ENCODE data around the gene PLB1. TPM values are rescaled to one million over a fixed set of nuclear protein-coding genes. Genes with fewer than 3 reads are reported as not detected.

Gene PLB1
- total and polyA plus RNA-seq, 12 donors, result 1.0 to 51.1 (median 8.3) TPM

DNA sequence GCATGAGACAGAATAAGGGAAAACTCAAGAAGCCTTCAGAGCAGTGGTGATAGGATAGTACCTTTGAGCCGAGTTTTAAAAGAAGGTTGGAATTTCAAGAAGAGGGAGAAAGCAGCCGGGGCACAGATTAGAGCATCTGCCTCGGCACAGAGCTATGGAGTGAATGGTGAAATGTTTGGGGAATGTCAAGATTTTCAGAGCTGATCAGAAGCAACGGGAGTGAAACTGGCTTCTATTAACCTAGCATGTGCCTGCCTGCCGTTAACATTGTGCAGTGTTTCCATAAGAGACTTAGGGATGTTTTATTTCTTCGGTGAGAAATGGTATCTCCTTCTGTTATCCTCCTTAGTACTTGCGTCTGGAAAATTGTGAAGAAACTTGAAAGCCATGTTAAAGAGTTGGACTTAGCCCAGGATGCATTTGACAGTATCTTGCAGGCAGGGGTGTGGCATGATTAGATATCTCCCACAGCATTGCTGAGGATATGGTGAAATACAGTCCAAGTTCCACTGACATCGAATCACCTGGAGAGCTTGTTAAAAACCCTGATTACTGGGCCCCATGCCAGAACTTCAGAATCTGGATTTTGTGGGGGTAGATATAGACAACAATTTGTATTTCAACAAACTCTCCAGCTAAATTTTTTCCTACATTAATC lies 158.9 kb downstream of the PLB1 start:
- Histone ChIP-seq H3K27ac (no peak overlapping the region), H3K9me3 (replicated peaks in 1 of 3) (no peaks in the 10 kb centered on the region), H3K4me1 (replicated peaks in 1 of 2) (no peaks in the 10 kb centered on the region), H3K4me3 (no peak overlapping the region), H3K27me3 (no peaks in the 10 kb centered on the region), H3K36me3 (replicated peaks in 1 of 2) (no peaks in the 10 kb centered on the region)
- intact Hi-C loops (cut with DNase I), result no loop called here
- no peak for TF ChIP-seq POLR2A (IDR thresholded peaks at IDR 0.05)
- TF ChIP-seq, protein P1, sequence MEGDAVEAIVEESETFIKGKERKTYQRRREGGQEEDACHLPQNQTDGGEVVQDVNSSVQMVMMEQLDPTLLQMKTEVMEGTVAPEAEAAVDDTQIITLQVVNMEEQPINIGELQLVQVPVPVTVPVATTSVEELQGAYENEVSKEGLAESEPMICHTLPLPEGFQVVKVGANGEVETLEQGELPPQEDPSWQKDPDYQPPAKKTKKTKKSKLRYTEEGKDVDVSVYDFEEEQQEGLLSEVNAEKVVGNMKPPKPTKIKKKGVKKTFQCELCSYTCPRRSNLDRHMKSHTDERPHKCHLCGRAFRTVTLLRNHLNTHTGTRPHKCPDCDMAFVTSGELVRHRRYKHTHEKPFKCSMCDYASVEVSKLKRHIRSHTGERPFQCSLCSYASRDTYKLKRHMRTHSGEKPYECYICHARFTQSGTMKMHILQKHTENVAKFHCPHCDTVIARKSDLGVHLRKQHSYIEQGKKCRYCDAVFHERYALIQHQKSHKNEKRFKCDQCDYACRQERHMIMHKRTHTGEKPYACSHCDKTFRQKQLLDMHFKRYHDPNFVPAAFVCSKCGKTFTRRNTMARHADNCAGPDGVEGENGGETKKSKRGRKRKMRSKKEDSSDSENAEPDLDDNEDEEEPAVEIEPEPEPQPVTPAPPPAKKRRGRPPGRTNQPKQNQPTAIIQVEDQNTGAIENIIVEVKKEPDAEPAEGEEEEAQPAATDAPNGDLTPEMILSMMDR (IDR thresholded peaks at IDR 0.05), result no peak
- 63 to 77% (median 71%) methylated on average over 8 of the region's 8 CpGs for WGBS, 4 donors
- DNase-seq, result no peak

GRCh38 chr2:28656937-28657615 lies 161.2 kb downstream of the PLB1 start:
- Histone ChIP-seq H3K27ac (no peak overlapping the region), H3K4me1 (replicated peaks in 1 of 2) (peaks cover 0 to 7% of the 10 kb centered on the region in 2 donors)

DNA sequence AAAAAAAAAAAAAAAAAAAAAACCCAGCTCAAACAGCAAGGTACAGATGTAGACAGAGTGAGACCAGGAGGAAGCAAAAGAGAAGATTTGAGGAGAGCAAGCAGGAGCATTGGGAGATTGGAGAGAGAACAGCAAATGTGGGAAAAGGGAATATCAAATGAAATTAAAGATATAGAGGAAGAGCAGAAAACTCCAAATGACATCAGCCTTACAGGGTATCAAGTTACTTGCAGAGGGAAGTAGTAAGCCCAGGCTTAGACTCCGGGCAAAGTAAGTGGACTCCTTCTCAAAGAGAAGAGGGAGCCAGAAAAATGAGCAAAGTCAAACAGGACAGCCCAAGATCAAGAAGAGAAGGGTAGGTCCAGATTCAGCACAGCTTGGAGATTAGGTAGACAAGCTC lies 162.5 kb downstream of the PLB1 start:
- Histone ChIP-seq H3K9me3 (replicated peaks in 1 of 3) (no peaks in the 10 kb centered on the region), H3K36me3 (replicated peaks in 1 of 2) (no peaks in the 10 kb centered on the region), H3K4me3 (no peak overlapping the region), H3K4me1 (replicated peaks in 1 of 2) (peaks cover 0 to 10% of the 10 kb centered on the region in 2 donors), H3K27ac (peak overlapping the region in 2 of 5 donors; percentile 7 to 15), H3K27me3 (no peaks in the 10 kb centered on the region)
- WGBS, 4 donors, result 31 to 77% (median 42%) methylated on average over 1 of the region's 1 CpG
- no peak for DNase-seq
- no peak for TF ChIP-seq POLR2A (IDR thresholded peaks at IDR 0.05)
- TF ChIP-seq, protein P1 (IDR thresholded peaks at IDR 0.05), result no peak
- intact Hi-C loops (cut with DNase I), result no loop called here

More at GRCh38 chr2:28656937-28657615, 161.2 kb downstream of the PLB1 start:
- no peak for DNase-seq
- no peaks in the 10 kb centered on the region for H3K9me3 ChIP-seq (replicated peaks in 1 of 3)
- WGBS, 4 donors, result 89 to 90% (median 90%) methylated on average over 5 of the region's 5 CpGs
- TF ChIP-seq POLR2A (IDR thresholded peaks at IDR 0.05), result no peak
- TF ChIP-seq, protein P1 (IDR thresholded peaks at IDR 0.05), result no peak
- H3K36me3 ChIP-seq (replicated peaks in 1 of 2), result no peaks in the 10 kb centered on the region
- H3K4me3 ChIP-seq, result no peak overlapping the region
- H3K27me3 ChIP-seq, result no peaks in the 10 kb centered on the region
- intact Hi-C loops (cut with DNase I), result no loop called here

DNA sequence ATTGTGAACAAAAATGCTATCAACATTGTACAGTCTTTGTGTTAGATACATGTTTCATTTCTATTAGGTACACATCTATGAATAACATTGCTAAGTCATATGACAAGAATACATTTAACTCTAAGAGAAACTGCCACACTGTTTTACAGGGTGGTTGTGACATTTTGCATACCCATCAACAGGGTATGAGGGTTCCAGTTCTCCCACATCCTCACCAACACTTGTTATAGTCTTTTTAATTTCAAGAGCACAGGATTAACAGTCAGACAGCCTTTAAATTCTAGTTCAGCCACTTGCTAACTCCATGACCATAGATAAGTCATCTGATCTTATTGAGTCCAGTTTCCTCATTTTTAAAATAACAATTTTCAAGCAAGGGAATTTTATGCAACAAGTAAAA lies 163.3 kb downstream of the PLB1 start:
- no peaks in the 10 kb centered on the region for H3K36me3 ChIP-seq (replicated peaks in 1 of 2)
- intact Hi-C loops (cut with DNase I), result no loop called here
- H3K9me3 ChIP-seq (replicated peaks in 1 of 3), result no peaks in the 10 kb centered on the region
- H3K4me1 ChIP-seq (replicated peaks in 1 of 2), result peaks cover 0 to 15% of the 10 kb centered on the region in 2 donors
- no peak overlapping the region for H3K4me3 ChIP-seq
- no peak for TF ChIP-seq POLR2A (IDR thresholded peaks at IDR 0.05)
- TF ChIP-seq, protein P1 (IDR thresholded peaks at IDR 0.05), result no peak
- DNase-seq, result no peak
- no peak overlapping the region for H3K27ac ChIP-seq
- H3K27me3 ChIP-seq, result no peaks in the 10 kb centered on the region

Measured in adrenal gland (tissue), 12 donors.